HG03571 (cell line): ENCODE measurements around the gene BSN.
"Not testable (repeated sequence)": the region's sequence is repeated elsewhere in the genome, so short reads cannot be mapped to it uniquely, and the experiment has no call there.

Experiments used
- ATAC-seq: cut with Tn5 transposase; IDR thresholded peaks from one replicate; pipeline ENCODE4 v1.9.1; 2021; ENCODE audit not compliant: unreplicated experiment

The BSN gene

DNA sequence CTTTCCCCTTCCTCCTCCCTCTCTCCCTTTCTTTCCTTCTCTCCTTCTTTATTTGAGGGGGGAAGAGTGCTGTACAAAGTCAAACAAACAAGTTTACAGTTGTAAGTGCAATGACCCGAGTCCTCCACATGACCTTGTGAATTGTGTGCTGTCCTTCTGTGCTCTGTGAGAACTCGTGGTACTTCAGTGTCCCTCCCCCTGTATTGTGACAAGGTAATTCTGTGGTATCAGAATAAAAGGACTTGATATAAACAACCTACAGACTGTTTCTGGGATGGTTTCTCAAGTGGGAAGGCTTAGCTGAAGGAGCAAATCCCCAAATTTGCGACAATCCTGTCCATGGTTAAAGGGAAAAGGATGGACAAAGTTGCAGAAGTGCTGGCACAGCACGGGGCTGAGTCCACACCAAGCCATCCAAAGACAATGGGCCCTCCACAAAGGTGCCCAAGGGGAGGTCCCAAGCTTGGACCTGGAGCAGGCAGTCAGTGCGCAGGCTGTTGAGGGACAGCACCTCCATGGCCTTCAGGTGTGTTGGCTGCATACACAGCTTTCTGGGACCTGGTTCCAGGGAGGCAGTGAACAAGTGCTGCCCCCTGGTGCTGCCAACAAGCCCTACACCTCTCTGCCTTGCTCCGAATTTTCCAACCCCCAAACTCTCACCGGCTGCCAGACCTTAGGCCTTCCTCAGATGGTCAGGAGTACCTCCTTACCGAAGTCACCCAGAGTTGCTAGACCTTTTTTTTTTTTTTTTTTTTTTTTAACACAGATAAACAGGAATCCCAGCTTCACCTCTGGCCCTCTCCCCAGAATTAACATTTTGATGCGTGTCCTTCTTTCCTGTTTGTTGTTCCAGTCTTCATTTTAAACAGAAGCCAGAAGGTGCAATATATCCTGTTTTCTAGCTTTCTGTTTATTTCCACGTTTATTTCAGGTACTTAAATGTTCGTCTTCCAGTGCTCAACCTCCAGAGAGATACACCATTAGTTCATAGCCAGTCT lies 117.3 kb downstream of the BSN start:
- no peak for ATAC-seq

DNA sequence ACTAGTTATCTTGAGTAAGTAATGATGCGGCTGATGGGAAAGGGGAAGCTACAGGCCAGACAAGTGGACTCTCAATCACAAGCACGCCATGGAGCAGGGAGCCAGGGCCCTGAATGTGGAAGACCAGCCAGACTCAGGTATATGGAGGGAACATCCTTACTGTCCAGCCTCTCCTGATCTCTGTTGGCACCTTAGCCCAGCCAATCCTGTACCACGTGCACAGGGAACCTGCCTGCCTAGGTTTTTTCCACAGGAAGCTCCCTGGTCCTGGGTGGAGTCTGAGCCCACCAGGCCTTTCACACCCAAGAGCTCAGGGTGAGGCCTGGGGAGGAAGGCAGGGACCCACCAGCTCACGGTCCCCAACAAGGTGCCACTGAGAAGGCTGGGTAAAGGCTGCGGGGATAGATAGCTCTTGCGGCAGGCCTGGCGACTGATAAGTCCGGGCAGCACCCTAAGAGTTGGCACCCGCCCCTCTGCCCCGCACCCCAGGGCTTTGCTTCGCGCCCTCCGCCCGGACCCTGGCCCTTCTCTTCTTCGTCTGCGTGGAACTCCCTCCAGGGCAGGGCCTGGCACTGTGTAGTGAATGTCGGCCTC lies 118.9 kb downstream of the BSN start:
- ATAC-seq: no peak

DNA sequence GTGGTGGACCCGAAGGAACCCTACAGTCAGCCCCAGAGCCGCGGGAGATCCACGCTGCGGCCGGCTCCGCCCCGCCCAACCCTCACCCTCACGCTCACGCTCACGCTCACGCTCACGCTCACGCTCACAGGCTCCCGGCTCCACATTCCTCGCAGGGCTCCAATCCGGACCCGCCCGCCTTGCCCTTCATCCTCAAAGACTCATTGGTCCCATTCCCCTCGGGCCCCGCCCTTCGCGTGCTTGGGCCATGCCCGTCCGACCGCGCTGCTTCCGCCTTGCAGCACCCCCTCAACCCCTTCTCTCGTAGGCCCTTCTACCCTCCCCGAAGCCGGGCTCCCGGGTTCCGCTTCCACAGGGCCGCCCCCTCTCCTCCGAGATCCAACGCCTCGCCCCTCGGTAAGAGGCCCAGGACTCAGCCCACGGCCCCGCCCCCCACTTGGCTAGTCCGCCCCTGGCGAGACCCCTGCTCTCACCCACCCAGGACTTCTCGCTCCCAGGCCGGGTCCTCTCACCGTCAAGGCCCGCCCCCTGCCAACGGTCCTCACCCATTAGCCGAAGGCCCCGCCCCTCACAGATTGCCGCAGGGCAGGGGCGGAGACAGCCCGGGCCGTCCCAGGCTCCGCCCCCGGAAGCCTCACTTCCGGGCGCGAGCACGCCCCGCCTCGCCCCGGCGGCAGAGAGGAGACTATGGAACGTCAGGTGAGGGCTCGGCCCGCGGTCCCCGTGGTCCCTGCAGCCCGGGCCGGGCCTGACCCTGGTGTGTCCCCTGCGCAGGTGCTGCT lies 119.6 kb downstream of the BSN start, which contains the start of gene APEH:
Gene APEH, plus strand, starts transcription at position 637 of the 782 bp plus-strand sequence. Its CDS starts 51 bp downstream, at position 688.
- ATAC-seq: peak; percentile 74

DNA sequence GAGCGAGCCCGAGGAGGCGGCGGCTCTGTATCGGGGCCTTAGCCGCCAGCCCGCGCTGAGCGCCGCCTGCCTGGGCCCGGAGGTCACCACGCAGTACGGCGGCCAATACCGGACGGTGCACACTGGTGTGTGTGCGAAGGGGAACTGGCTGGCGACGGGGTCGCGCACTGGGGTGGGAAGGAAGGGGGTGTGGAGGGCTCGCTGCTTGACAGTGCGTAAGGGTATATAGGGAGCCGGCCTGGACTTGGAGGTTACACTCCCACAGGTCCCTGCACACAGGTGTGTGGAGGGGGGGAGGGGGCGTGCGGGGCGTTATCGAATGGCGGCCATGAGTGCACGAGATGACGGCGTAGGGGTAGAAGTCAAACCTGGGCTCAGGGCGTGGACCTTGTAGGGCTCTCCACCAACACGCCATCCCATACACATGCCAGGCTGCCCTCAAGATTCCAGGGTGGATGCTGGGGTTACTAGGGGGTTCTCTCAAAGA lies 120.3 kb downstream of the BSN start:
- peak; percentile 22 for ATAC-seq

DNA sequence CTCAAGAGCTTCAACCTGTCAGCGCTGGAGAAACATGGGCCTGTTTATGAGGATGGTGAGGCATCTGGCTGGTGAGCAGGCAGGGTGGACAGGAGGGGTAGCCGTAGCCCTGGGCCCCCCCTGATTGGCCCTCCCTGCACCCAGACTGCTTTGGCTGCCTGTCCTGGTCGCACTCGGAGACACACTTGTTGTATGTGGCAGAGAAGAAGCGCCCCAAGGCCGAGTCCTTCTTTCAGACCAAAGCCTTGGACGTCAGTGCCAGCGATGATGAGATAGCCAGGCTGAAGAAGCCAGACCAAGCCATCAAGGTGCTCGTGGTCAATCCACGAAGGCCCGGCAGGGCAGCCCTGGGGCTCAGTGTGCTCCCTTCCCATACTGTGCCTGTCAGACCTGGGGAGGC lies 121.6 kb downstream of the BSN start:
- ATAC-seq: no peak

DNA sequence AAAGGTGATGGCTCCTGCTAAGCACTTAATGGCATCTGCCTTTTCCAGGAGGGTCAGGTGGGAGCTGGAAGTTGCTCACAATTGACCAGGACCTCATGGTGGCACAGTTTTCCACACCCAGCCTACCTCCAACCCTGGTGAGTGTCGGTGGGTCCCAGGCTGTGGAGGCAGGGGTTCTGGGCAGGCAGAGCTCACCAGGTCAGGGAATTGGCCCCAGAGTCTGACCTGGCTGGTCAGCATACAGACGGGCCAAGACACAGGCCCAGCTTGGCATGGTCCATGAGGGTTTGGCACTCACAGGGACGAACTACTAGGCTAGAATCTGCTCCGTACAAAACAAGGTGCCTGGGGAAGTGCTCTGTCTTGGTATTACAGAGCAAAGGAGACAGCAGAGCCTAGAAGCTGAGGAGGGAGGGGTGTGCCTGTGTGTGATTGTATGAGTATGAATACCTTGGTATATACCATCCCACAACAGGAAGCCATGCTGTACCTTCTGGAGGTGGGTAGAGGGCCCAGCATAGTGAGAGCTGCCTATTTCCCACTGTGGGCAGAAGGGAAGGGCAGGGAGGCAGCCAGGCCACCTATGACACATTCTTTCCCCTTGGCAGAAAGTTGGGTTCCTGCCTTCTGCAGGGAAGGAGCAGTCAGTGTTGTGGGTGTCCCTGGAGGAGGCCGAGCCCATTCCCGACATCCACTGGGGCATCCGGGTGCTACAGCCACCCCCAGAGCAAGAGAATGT lies 126.4 kb downstream of the BSN start:
- no peak for ATAC-seq

DNA sequence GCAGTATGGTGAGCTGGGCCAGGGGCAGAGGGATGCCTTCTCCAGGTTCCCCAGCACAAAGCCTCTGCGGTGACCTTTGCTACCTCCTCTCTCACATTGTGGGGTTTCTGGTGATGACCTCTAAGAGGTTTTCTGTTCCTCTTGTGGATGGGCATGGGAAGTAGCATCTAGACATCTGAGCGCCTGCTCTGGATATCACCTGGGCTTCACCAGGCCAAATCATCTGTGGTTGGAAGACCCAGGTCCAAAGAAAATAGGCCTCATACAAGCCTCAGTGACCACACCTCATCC lies 126.9 kb downstream of the BSN start:
- ATAC-seq: no peak

DNA sequence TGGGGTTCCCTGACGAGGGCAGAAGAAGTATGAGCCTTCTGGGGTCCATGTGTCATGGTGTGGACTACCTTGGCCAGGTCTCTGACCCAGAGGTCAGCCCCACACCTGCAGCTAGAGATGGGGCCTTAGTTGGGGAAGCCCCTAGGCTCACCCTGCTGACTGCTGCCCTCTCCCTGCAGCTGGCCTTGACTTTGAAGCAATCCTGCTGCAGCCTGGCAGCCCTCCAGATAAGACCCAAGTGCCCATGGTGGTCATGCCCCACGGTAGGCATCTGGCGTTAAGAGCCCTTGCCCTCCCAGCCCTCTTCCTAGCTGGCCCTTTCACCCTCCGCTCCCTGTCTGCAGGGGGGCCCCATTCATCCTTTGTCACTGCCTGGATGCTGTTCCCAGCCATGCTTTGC lies 127.3 kb downstream of the BSN start:
- ATAC-seq: no peak

DNA sequence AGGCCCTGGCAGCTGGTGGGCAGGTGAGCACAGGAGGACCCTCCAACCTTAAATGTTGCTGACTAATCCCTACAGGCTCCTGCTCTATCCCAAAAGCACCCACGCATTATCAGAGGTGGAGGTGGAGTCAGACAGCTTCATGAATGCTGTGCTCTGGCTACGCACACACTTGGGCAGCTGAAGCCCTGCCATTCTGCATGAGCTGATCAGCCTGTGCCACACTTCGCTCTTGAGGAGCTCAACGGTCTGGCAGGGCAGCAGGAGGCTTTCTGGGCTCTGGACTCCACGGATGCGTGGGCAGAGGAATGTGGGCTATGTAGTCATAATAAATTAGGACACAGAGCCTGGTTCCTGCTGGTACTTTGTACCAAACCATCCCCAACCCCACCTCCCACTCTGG lies 128.9 kb downstream of the BSN start:
- no peak for ATAC-seq

DNA sequence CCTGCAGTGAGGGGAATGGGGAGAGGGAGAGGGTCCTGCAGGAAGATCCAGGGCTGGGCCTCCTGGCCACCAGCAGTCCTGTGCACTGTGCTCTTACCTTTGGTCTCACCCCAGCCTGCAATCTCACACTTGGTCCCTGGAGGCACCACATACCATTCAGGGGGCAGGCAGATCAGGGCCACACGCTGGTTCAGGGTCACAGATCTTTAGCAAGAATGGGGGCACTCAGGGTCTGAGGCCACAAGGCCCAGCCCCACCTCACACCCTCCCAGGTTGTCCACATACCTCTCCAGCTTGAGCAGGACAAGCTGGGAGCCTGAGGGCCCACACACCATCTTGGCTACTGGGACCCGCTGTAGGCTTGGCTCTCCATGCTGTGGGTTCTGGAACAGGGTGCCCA lies 130.2 kb downstream of the BSN start:
- not testable (repeated sequence) for ATAC-seq

DNA sequence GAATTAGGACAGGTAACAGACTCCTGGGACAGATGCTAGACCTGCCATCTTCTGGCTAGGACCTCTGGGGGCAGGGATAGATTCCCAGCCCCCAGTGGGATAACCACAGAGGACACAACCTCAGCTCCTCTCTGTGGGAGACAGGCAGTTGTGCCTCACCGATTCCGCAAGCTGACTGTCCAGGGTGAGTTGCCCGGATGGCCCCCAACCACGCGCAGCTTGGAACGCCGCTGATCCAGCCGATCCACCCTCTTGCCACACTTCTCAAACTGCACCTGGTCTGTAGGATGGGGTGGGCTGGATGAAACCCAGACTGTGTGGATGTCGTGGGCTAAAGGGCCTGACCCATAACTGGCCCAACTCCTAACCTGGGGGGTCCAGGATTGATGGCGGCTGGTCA lies 130.8 kb downstream of the BSN start:
- ATAC-seq: not testable (repeated sequence)

DNA sequence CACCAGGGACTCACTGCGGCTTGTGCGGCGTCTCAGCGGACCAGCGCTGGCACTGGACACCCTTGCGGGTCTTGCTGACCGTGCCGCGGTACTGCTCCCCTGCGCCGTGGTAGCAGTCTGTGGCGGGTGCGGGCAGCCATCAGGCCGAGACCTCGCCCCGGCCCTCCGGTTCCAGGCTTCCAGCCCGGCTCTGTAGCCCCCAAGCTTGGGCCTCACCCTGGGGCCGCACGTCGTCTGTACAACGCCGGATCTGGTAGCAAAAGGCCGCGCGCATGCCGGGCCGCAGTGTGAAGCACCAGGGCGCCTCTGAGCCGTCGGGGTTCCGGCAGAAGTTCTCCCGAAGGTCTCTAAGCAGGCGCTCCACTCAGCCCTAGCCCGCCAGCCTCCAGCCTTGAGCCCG lies 131.6 kb downstream of the BSN start:
- not testable (repeated sequence) for ATAC-seq

DNA sequence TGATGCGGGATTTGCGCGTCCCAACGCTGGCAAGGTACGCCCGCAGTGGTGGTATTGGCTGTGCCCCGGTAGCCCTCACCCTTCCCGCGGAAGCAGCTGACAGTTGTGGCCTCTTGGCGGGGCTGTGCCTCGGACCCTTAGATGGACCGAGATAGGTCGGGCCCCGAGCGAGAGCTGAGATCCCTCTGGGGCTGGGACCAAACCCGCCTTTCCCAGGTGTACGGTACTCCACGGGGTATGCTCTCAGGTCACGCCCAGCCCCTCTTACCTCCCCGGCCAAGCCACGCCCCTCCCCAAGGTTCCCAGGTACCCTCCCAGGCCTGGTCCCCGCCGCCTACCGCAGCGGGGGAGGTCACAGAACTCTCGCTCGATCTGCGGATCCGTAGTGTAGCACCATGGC lies 132.1 kb downstream of the BSN start:
- ATAC-seq: not testable (repeated sequence)

DNA sequence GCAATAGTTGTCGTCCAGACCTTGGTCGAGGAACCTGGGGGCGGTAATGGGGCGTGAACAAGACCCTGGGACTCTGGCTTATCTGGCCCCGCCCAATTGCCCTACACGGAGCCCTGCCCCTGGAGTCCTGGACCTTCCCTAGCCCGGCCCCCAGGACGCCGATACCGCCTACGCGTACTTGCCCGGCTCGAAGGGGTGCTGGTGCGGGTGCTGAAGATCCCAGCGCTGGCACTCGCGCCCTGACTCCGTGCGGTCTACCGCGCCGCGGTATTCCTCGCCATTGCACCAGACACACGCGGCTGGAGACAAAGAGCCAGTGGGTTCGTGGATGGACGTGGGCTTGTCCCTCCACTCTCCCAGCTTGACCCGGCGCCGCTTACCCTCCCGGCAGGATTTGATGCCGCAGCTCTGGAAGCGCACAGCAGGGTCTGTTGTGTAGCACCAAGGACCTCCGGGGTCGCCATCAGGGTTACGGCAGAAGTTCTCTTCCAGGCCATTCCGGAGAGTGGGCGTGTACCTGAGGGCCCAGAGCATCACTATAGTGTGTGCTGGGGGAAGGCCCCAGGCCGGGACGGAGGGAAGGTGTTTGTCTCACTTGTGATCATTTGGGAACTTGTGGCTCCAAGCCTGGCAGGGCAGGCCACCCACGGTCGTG lies 132.6 kb downstream of the BSN start:
- not testable (repeated sequence) for ATAC-seq

DNA sequence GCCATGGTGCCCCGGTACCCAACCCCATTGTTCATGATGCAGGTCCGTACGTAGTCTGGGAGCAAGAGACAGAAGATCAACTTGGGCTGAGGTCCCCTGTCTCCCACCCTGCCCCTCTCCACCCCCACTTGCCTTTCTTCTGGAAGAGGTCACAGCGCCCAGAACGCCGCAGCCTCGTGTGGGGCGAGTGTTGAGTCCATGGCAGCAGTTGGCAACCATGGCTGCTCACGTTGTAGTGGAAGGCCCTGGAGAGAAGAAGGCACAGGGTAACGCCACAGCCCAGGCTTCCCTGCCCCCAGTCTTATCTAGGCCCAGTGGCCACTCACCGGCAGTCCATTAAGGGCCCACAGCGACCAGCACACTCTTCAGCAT lies 133.1 kb downstream of the BSN start:
- ATAC-seq: not testable (repeated sequence)

DNA sequence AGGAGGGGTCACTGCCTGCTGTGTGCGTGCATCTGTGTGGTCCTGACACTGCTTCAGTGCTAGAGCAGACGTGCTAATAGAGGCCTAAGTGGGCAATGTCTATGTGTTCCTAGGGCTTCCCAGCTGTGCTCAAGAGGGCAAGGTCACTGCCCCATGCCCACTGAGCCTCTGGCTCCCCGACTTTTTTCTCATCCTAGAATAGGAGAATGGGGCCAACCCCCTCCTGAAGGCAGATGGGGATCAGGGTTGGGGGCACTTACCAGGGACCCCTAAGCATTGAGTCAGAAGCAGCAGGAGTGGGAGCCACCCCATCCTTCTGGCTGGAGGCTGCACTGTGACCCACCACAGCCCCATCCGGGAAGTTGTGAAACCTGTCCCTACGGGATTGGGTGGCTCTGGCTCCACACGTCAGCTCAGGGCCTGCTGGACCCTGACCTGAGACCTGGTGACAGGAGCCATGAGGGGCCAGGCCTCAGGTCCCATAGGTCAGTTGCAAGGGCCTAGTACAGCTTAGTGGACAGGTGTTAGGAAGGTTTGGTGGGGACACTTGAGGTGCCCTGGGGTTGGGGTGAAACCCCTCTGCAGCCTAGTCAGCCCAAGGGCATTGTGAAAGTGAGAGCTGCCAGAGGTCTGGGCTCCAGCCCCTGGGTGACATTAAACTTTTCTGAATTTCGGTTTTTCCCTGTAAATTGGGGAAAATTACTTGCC lies 134.2 kb downstream of the BSN start:
- ATAC-seq: peak; percentile 9

DNA sequence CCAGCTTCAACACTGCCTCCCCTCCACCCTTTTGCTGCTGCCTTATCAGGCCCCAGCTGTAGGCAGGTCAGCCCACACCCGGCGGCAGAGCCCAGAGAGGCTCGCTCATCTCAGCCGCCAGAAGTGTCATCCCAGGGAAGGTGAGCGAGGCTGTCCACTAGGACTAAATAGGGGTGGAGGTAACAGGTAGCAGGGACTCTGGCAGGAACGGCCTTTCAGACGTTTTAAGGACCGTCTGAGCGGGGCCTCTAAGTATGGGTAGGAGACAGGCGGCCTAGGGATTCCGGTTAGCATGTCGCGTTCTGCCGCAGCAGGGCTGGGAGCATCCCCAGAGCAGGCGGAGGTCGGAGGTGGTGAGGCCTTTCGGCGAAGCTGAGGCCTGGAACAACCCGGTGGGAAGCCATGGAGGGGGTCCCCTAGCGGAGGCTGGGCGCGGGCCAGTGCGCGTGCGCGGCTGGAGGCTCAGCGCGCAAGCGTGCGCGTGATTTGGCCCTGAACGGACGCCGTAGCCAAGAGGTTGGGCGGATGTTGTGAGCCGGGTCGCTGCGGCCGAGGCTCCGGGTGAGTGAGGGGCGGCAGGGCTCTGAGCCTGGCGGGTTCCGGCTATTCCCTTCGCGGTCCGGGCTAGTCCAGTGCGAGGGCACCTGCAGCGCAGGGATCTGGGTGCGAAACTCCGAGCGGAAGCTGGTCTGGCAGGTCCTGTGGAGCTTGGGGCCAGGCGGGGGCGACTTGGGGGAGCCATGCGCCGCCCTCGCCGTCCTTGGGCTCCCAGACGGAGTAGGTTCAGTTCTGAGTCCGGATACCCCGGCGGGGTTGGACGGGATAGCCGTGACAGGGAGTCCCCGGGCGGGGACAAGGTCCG lies 135.0 kb downstream of the BSN start, which contains the start of the genes MST1 and RNF123:
Gene MST1, minus strand, starts transcription at position 429 of the 862 bp plus-strand sequence. CDS start 783 bp downstream, outside the sequence.
Gene RNF123, plus strand, starts transcription at position 512 of the 862 bp plus-strand sequence. CDS start 1,609 bp downstream, outside the sequence.
- ATAC-seq: peak; percentile 49

DNA sequence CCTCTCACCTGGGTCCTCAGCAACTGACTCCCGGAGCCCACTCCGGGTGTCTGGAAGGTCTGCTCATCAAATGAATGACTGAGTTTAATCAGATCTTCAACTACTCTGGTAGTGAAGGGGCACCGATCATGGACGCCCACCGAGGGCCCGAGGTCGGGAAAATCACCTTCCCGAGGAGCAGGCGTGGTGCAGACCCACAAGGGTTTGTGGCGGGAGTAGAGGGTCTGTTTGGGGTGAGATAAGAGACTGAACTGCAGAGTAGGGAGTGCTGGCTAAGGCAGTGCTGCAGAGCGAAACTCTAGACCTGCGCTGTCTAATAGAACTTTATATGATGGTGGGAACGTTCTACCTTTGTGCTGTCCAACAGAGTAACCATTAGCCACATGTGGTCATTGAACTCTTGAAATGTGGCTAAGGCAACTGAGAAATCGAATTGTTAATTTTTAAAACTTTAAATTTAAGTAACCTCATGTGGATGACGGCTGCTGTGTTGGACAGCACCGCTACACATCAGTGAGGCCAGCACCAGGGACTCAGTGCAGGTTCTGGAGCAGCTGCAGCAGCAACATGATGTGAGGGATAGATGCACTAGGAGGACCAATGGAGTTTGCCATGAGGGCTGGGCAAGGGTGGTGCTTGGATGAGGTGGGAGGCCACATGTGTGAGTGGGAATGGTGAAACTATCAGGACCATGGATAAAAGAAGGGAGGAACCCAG lies 135.8 kb downstream of the BSN start:
- not testable (repeated sequence) for ATAC-seq
